GM12873 (cell line): ENCODE measurements around the gene LSM2.

Source experiments
- TF ChIP-seq, protein P1 (sequence below): IDR thresholded peaks from 2 replicates; pipeline ENCODE4 v1.5.1; 2012; ENCODE audit warnings: low read depth, mild to moderate bottlenecking, moderate library complexity, low read length, control low read depth; ENCODE audit not compliant: insufficient read depth; ENCODE audit errors: missing control alignments

The LSM2 gene

DNA sequence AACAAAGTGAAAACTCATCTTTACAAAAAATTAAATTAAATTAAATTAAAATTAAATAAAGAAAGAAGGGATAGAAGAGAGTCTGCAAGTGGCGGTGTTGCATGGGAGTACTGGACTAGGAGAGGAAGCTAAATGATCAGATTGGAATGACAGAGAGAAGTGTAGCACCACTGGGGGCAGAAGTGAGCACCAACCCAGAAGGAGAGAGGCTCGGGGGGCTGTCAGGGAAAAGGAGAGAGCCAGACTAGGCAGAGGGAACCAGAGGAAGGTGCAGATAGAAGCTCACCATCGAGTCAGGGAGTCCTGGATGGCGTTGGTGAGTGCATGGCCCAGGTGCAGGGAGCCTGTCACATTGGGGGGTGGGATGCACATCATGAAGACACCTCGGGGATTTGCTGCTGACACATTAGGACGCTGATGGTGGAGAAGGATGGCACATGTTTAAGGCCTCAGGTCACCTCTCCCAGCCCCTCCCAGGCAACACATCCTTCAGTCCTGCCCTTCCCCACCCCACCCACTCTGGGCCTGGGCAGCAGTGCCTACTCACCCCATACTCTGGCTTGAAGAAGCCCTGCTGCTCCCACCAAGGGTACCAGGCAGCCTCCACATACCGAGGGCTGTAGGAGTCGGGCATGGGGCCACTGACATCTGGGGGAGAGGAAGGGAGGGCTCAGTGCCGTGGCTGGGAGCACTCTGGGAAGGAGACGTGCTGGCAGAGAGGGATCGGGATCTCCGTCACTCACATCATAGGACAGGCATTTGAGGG, 15.3 kb downstream of the LSM2 start:
- TF ChIP-seq, protein P1, sequence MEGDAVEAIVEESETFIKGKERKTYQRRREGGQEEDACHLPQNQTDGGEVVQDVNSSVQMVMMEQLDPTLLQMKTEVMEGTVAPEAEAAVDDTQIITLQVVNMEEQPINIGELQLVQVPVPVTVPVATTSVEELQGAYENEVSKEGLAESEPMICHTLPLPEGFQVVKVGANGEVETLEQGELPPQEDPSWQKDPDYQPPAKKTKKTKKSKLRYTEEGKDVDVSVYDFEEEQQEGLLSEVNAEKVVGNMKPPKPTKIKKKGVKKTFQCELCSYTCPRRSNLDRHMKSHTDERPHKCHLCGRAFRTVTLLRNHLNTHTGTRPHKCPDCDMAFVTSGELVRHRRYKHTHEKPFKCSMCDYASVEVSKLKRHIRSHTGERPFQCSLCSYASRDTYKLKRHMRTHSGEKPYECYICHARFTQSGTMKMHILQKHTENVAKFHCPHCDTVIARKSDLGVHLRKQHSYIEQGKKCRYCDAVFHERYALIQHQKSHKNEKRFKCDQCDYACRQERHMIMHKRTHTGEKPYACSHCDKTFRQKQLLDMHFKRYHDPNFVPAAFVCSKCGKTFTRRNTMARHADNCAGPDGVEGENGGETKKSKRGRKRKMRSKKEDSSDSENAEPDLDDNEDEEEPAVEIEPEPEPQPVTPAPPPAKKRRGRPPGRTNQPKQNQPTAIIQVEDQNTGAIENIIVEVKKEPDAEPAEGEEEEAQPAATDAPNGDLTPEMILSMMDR: peak; percentile 81

DNA sequence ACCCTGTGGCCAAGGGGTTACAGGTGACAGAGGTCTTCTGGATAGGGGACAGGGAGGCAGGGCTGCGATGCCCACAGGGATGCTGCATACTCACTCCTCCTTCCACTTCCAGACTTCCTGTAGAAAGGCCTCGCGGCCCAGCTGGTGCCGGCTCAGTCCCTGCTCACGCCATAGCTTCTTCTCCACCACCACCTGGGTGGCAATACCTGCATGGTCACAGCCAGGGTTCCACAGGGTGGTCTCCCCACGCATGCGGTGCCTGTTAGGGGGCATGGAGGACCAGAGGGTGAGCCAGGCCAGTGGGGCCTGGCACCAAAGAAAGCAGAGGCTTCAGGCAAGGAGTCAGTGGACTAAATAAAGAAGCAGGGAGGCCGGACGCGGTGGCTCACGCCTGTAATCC, 21.3 kb downstream of the LSM2 start:
- TF ChIP-seq, protein P1: no peak

DNA sequence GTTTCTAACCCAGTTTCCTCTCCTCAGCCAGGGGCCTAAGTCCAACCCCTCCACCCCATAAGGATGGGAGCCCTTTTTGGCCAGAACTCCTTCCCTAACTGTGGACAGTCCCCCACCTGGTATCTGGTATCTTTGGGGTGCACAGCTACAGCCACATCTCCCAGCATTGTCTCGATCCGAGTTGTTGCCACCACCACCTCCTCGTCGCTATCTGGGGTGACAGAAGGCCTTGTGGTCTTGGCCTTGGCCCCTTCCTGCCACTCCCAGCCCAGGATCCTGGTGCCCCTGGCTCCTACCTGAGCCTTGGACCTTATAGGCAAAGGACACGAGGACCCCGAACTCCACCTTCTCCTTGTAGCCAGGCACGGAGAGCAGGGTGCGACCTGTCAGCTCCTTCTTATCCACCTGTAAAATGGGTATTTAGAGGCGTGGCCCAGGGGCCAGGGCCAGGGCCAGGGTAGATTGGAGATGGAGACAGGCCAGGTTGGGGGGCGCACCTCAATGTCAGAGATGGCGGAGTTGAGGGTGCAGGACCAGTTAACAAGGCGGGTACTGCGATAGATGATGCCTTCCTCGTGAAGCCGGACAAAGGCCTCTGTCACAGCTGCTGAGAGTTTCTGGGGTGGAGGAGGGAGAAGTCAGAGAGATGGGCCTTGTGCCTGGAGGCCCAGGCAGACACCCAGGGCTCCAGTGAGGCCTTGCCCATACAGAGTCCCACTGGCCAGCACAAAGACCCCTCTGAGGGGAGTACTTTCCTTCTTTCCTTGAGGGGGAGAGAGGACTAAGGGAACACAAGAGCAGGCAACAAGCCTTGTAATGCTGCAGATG, 22.5 kb downstream of the LSM2 start:
- TF ChIP-seq, protein P1: no peak

DNA sequence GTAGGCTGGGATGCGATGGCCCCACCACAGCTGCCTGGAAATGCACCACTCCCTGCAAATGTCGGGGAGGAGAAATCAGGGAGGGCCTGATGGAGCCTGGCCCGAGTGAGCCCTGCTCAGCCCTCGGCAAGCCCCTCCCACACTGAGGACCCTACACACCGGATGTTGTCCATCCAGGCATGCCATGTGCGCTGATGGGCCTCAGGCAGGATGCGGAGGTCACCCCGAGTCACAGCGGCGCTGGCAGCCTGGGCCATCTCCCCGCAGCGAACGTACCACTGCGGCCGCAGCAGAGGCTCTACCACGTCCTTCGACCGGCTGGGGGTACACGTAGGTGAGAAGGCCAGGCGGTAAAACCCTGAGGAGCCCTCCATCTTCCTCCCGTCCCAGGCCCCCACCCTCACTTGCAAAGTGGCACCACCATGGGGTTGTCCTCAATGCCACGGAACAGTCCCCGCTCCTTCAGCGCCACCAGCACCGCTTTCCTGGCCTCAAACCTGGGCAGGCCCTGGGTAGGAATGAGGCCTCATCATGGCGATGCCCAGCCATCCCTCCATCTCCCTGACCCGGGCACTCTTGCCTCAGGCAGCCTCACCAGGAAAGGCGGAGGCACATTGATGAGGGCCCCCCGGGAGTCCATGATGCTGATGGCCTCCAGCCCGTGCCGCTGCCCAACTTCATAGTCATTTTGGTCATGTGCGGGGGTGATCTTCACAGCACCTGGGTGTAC, 24.5 kb downstream of the LSM2 start:
- TF ChIP-seq, protein P1: no peak

DNA sequence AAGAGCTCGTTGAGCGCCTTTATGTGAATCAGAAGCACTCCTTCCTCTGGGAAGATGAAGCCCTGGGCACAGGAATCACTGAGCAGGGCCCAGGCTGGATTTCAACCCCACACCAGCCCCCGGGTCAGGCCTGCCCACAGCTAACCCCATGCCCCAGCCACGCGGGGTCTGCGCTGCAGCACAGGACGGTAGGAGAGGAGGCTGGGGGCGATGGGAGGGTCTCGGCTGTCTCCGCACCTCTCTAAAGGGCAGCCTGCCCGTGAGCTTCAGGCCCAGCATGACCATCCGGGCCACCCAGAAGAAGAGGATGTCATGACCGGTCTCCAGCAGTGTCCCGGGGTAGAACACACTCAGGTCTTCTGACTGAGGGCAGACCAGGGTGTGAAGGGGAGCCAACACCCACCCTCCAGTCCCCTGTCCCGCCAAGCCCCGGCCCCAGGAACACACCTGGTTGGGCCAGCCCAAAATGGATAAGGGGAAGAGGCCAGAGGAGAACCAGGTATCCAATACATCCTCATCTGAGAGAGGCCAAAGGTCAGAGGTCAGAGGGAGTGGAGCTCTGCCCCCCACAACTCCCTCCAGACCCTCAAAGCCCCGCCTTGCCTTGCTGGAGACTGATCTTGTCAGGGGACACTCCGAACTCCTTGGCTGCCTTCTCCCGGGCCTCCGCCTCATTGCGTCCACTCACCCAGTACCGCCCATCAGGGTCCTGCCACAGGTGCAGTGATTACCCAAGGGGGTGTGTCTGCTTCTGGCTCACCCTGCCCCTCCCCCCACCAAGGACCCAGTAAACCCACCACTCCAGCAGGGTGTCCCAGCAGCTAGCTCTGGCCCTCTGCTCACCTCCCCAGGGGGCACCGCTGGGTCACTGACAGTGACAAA, 25.3 kb downstream of the LSM2 start:
- TF ChIP-seq, protein P1: no peak

DNA sequence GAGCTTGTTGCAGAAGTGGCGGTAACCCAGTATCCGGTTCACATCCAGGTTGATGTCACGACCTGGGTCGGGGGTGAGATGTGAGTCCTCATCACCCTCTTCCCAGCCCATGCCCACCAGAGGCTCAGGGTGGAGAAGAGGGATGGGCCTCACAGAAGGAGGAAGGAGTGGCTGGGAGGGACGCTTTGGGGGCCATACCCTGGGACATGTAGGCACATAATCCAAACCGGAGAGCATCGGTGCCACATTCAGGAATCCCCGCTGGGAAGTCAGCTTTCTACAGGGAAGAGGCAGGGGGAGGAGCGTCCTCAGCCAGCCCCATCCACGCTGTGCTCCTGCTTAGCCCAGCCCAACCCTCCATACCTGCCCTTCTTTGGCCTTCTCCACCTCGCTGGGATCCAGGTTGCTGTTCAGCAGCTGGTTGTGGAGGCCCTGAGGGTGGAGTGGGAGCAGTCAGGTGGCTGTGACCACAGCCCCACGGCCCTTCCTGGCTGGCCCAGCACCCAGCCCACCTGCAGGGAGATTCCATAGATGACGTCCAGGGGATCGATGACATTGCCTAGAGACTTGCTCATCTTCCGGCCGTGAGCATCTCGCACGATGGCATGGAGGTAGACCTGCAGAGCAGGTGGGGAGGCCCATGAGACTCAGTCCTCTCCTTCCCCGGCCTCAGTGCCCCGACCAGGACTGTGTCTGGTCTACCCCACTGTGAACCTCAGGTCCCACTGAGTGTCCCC, 26.1 kb downstream of the LSM2 start:
- TF ChIP-seq, protein P1: no peak
